Stimulated activated CD8-positive, alpha-beta memory T cell treated with anti-CD3 and anti-CD28 coated beads, Interleukin-12 subunit alpha, Interleukin-12 subunit beta, amount 100 ng/mL, for 4 hours (primary cell): ENCODE data around the gene DLEC1.
A peak's percentile ranks its signal among the peaks of the same experiment; 100 is the strongest.
"Not testable (repeated sequence)": the region's sequence is repeated elsewhere in the genome, so short reads cannot be mapped to it uniquely, and the experiment has no call there.

Experiments used
- DNase-seq: peaks from one replicate; pipeline ENCODE4 v3.0.0-alpha.2; 2020; ENCODE audit warnings: low read depth

Gene DLEC1

DNA sequence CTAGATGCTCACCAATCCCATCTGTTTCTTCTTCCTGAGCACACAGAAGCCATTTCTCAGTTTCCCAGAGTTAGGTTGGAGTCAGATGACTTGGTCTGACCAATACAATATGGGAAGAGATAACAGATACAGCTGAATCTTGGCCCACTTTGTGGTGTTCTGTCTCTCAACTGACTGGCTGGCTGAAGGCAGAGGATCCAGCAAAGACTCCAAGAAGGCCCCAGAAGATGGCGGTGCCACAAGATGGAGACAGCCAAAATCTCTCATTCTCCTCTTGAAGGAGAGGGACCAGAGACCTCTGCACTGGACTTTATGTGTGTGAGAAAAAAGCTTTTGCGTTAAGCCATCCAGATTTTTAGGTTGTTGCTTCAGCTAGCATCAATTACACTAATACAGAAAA is 118.1 kb downstream of the DLEC1 start:
- DNase-seq = no peak

DNA sequence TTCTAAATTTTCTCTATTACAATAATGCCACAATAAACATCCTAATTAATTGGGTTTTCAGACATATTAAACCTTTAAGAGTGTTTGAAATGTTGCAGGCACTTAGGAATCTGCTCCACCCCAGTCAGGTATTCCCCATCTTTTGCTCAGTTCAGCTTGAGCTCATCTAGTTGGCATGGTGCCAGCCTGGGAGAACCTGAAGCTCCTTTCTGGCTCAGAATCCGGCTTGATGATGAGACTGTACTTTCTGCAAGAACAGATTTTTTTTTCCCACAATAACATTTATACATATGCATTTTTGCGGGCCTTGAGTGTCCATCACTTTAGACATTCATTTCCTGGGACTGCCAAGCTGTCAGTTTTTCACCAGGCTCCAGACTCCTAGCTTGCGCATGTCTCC is 118.6 kb downstream of the DLEC1 start:
- no peak for DNase-seq

DNA sequence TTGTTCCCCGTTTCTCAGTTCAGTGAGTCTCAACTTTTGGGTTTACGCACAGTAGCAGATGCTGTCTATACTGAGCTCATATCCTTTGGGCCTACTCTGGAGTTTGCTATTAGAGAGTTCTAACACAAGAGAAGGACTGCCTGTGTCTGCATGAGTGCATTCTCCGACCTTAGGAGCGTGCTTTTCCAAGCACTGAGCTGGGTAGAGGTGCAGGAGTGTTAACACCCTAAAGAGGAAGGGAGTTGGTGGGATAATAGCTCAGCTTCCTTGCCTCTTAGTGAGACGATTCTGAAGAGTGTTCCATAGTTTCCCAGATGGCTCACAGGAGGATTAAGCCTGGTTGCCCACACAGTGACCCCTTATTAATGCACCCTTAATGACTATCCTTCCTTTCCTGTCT is 119.5 kb downstream of the DLEC1 start:
- no peak for DNase-seq

DNA sequence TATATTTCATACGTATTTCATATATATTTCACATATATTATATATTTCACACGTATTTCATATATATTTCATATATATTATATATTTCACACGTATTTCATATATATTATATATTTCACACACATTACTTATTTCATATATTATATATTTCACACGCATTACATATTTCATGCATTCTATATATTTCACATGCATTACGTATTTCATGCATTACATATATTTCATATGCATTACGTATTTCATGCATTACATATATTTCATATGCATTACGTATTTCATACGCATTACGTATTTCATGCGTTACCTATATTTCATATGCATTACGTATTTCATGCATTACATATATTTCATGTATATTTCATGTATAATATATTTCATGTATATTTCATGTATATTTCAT is 121.7 kb downstream of the DLEC1 start:
- not testable (repeated sequence) for DNase-seq

DNA sequence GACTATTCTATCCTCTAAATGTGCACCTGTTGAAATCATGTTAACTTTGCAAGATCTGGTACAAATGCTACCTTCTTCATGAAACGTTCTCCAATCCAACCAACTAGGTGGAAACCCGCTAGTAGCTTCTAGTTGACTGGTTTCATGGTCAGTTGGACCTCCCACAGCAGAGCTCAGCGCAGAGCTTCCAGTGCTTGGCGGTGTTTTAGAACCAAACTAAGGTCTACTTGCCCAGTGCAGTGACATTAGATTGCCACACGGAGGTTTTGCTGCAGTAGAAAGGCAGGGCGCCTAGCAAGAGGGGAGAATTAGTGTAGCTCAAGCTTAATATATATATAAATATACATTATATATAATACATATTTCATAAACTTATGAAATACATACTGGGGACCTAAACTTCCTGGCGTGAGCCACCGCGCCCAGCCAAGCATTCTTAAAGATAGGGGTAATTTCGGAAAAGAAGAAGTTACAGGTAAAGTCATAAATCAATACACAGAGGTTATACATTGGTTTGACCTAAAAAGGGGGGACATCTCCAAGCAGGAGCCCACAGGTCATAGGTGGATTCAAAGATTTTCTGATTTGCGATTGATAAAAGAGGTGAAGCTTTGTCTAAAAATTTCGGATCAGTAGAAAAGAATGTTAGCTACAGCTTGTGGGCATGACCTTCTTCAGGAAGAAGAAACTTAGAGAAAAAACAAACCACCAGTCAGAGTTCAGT is 124.3 kb downstream of the DLEC1 start:
- DNase-seq = no peak

DNA sequence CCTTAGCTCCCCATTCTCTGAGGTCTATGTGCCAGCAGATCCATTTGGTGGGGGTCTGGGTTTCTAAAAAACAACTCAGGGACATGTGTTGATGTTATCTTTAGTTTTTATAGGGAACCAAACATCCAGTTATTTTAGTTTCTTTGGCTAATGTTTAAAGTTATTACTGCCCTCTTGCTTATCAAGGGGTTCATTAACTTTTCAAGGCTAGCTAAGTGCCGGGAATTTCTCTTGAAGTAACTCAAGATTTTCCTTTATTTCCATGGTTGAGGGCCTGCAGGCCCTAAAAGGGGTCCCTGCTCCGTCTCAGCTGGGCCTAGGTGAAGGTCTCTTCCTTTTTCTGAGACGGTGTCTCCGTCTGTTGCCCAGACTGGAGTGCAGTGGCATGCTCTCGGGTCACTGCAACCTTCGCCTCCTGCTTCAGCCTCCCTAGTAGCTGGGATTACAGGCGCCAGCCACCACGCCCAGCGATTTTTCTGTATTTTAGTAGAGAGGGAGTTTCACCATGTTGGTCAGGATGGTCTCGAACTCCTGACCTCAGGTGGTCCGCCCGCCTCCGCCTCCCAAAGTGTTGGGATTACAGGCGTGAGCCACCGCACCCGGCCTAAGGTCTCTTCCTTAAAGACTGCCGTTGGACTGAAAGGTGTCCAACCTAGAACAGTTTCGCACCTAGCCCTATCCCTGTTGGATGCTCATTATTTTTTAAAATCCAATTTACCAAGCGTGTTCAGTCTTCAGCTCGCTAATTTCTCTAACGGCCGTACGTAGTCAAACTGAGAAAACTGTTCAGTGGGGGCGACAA is 125.0 kb downstream of the DLEC1 start:
- no peak for DNase-seq

DNA sequence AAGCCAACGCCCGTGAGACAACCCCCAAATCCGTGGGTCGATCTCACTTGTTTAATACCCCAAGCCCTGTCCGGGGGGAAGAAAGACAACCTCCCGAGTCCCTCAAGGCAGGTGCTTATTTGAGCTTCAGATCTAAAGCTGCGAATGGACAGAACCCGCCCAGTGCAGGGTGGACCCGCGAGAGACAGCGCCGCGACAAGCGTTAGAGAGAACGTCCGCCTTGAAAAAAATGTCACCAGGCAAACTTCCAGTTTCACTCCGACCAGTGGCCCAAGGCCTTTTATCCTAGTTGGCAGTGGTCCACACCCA is 125.6 kb downstream of the DLEC1 start:
- no peak for DNase-seq

DNA sequence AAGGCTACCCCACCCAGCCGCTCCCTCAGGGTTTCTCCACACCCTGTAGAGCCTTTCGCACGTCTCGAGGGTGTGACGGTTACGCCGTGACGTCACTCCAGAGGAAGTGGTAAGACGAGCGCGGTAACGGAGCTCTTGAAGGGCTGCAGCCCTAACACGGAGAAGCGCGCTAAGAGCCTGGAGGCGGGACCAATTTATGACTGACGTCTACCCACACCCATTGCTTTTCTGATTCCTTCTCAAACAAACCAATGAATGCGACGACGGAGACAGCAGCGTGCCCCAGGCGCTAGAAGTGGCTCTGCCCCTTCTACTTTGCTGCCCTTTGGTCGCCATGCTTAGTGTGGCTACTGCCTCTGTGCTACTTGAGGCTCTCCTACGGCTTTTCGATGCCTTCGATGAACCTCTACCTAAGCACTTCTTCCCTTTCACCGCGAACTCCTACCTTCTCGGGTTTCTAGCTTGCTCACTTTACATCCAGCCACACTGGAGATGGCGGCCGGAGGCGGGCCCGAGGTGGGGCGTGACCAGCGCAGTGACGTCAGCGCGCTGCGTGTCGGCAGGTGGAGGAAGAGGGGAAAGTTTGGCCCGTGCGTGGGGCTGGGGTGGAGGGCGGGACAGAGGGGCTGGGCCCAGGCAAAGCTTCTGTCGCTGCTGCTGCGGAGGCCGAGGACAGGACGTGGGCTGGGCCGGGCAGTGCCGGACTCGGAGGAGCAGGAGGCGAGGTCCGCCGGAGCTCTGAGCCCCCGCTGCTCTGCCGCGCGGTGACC is 126.1 kb downstream of the DLEC1 start, which contains the start of gene OXSR1:
Gene OXSR1, plus strand, starts transcription at position 586 of the 770 bp plus-strand sequence. CDS start 340 bp downstream, outside the sequence.
- DNase-seq = peak; percentile 91

DNA sequence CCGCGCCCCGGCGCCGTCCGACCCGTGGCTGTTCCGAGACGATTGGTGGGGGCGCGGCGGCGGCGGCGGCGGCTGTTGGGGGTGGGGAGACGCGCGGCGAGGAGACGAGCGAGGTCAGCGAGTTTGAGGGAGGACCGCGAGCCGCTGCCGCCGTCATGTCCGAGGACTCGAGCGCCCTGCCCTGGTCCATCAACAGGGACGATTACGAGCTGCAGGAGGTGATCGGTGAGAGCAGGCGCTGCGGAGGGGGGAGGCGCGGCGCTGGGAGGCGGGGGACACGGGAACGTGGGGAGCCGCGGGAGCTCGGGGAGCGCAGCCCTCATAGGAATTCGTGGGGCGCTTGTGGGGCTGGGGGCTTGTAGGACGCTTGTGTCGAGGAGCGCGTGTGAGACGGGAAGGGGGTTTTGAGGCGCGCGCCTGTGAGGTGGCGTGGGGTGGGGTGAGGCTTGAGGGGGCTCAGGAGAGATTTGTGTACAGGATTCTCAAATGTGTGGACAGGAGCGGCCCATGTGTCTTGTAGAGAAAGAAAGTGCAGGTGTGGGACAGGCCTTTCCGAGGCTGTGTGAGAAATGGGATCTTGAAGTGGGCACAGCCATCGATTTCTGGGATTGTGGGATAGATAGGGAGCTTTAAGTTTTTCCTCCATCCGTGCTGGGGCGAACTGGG is 126.8 kb downstream of the DLEC1 start:
- DNase-seq = no peak

DNA sequence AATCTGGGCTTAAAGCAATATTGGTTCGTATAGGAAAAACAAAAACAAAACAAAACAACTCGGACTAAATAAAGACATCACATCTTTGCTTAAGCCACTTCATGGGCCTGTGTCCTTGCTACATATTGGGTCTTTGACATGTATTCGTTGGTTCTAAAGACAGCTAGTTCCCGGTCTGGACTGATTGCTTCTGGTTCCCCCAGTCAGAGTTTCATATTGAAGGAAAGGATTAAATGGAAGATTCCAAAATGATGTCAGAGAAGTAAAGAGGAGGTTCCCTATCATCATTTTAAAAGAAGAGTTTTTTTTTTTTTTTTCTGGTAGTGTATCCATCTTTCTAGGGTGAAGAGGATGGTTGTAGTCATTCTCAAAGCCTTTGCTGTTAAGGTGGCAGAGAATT is 128.6 kb downstream of the DLEC1 start:
- no peak for DNase-seq

DNA sequence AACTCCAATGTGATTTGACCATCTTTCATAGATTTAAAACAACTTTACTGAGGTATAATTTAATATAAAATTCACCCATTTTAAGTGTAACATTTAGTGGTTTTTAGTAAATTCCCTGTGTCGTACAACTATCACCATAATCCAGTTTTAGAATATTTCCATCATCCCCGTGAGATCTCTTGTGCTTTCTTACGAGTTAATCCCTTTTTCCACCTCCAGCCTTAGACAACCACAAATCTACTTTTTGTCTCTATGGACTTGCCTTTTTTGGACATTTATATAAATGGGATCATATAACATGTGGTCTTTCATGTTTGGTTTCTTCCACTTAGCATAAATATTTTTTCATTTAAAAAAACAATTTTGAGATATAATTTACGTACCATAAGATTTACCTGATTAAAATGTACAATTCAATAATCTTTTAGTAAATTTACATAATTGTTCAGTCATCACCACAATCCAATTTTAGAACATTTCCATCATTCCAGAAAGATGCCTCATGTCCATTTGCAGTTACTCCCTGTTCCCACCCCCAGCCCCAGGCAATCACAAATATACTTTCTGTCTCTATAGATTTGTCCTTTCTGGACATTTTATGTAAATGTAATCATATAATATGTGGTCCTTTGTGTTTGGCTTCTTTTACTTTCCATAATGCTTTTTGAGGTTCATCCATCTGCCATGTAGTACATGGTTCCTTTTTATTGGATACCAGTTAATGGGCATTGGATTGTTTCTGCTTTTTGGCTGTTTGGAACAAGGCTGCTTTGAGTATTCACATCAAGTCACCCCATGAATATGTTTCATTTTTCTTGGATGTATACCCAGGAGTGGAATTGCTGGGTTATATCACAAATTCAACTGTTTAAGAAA is 129.4 kb downstream of the DLEC1 start:
- no peak for DNase-seq

DNA sequence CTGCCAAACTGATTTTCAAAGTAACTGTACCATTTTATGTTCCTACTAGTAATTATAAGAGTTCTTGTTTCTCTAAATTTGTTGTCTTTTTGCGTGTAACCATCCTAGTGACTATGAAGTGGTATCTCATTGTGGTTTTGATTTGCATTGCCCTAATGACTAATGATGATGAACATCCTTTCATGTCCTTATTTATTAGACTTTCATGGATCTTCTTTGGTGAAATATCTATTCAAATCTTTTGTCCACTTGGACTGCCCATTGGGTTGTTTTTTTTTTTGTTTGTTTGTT is 130.0 kb downstream of the DLEC1 start:
- no peak for DNase-seq

DNA sequence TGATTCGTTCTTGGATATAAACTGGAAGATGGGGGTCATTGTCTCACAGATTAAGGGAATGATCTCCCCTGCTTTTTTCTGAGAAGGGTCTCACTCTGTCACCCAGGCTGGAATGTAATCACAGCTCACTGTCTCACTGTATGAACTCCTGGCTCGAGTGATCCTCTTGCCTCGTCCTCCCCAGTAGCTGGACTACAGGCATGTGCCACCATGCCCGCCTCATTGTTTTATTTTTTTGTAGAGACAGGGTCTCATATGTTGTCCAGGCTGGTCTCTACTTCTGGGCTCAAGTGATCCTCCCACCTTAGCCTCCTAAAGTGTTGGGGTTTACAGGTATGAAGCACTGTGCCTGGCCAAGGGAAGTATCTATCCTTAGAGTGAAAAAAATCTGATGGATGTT is 131.7 kb downstream of the DLEC1 start:
- DNase-seq = no peak

DNA sequence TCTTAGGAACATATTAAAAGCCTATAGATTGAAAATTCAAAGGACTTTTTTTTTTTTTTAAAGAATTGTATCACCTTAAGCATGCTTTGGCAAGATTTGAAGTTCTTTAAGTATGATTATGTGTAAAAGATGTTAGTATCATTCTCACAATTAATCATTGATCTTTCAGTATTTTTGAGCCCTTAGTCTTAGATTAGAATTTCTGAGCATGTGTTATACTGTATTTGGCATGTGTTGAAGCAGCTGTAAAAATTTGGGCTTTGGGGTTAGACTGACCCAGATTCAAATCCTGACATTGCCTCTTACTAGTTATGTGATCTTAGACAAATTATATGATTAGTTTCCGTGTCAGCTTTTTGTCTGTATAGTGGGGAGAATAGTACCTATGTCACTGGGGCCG is 132.6 kb downstream of the DLEC1 start:
- DNase-seq = no peak
